GM21381 (cell line): ENCODE results near the gene SHISA6.

Experiments used
- ATAC-seq: cut with Tn5 transposase; IDR thresholded peaks from one replicate; pipeline ENCODE4 v1.9.1; 2021; ENCODE audit warnings: mild to moderate bottlenecking, moderate library complexity; ENCODE audit not compliant: unreplicated experiment

The SHISA6 gene

DNA sequence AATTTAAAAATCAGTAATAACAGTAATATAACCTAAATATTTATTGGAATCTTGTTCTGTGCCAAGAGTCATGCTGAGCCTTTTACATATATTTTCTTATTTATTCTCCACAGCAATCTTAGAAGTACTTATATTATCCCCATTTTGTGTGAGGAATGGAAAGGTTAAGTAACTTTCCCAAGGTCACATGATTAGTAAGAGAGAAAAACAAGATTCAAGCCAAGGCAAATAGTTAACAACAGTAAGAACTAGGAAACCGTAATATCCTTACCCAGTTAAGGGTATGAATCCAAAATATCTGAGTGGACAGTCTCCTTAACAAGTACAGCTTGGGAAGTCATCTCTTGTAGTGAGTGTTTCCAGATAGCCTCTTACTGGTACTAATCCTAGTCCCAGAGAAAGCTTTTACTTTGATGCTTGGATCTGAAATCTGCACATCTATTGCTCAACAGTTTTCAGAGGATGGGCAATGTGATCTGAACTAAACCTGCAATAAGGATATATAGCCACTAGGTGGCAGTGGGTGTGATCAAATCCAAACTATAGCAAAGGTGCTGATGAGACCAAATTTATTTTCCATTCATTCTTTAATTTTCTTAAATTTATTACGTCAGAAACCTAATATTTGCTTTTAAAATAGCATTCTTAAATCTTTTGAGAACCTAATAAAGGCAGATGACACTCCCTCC is 23.3 kb downstream of the SHISA6 start:
- ATAC-seq, result no peak

DNA sequence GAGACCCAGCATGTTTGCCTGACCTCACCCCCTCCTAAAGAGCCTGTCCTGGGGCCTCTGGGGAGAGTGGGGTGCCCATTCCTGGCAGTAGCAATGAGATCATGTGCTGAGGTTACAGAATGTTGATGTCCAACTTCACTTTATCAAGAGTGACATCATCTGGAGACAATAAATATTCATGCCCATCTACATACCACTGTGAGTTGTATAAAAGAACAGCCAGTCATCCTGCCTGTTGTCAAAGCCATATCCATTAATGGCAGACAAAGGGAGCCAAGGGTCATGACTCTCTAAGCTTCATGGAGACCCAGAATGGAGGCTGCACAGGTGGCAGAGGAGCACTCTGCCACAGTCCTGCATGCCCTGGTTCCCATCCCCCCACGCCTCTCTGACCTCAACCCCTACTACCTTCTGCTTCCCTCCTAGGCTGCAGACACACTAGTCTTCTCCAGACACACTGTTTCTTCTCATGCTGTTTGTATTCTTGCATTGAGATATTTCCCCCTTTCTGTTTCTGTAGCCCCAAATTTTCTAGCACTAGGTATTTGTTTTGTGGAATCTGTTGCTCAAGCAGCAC is 27.1 kb downstream of the SHISA6 start:
- ATAC-seq, result no peak

DNA sequence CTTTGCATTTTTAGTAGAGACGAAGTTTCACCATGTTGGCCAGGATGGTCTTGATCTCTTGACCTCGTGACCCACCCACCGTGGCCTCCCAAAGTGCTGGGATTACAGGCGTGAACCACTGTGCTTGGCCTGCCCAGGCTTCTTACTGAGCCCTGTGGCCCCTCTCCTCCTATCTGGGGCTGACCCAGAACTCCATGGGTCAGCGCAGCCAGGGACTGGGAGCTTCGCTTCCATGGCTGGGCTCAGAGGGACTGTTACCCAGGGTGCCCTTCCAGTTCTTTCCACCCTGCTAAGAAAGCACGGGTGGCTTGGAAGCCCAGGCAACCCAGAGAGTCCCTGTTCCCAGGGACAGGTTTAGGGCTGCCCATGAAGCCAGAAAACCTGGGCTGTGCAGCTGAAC is 28.2 kb downstream of the SHISA6 start:
- ATAC-seq, result no peak

DNA sequence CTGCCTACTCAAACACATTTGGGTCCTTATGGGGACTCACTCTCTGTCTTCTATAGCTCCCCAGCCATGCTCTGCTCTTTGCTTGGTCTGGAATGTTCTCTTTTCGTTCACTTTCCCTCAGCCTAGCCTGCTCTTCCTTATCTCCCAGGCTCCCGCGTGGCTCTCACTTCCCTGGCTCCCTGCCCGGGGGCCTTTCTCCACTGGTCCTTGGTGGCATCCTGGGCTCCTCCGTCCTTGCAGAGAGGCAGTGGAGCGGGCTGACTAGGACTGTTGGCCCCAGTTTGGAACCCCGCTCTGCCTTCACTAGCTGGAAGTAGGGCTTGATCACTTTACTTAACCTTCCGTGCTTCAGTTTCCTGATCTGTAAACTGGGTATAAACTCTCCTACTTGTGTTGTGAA is 31.2 kb downstream of the SHISA6 start:
- no peak for ATAC-seq

DNA sequence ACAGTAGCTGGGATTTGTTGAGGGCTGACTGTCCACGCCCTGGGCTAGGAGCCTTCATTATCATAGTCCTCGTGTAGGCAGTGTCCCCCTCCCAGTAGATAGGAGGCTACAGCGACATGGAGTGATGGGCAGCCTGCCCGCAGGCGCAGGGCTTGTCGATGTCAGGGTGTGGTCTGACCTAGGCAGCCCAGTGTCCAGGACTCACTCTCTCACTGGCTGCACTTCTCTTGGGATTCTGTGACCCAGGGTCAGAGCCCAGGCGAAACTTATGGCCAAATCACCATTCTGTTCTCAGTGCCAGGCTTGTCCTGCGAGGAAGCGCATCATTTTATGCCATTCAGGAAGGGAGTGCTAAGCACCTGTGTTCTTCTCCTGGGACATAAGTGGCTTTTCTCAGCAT is 32.6 kb downstream of the SHISA6 start:
- no peak for ATAC-seq

DNA sequence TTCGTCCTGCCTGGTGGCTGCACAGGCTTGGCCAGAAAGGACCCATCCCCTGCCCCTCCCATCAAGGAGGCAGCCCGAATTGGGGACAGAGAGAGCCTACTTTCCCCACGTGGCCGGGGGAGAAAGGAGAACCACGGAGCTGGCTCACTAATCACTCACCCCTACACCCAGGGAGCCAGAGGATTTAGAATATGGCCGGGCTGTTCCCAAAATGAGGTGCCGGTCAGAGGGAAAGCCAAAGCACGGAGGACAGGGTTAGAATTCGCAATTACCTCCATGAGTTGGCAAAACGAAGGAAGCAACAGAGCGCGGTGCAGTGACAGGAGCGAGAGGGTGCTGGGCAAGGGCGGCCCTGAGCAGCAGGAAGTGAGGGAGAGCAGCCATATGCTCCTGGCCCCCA is 33.1 kb downstream of the SHISA6 start:
- ATAC-seq, result no peak

DNA sequence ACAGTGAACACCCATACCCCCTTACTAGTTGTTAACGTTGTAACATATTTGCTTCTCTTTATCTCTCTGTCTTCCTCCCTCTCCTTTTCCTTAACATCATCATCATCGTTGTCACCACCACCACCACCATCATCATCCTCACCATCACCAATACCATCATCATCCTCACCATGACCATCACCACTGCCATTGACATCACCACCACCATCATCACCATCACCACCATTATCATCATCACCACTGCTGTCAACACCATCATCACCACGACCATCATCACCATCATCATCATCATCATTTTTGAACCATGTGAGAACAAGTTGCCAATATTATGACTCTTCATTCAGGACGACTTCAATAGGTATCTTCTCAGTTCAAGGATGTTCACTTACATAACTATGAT is 35.5 kb downstream of the SHISA6 start:
- no peak for ATAC-seq

DNA sequence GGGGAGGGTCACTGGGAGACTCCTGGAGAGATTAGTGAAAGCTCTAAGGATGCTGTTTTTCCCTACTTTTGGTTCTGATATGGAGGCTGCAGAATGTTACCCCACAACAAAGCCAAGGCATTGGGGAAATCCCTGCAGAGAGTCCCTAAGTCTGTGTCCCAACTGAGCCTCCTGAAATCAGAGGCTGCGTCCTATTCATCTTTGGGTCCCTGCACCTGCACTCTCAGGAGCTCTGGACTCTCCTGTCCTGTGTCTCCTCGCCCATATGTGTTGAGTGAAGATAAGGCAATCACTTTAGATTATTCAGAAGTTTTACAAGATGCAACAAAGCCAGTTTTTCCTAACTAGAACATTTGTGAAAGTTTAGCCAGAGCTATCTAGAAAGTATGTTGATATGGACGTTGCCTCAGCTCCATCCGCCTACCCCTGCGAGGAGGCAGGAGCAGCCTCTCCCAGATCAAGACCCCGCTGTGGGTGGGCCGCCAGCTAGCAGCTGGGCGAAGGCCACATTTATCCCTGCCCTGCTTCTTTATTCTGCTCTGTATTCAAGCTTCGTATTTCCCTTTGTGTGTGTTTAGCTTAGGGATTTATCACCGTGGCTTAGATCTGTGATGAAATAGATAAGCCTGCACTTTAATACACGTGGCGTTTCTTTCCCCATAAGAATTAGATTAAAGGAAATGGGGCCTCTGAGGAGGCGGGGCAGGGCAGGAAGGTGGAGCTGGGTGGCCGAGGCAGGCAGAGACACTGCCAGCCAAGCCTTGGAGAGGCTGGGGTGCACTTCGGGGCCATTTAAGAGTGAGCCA is 37.4 kb downstream of the SHISA6 start:
- no peak for ATAC-seq

DNA sequence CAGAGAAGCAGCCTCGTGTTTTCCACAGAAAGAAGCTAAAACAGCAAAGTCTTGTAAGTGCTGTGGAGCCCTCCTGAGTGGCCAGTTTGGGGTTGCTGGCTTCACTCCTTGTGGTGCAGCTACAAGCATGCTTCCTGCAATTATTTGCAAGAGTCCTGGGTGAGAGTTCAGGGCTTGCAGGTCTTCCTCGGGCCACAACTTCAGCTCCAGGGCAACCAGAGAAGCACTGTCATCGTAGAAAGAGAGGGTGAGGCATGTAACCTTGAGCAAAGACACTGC is 37.9 kb downstream of the SHISA6 start:
- ATAC-seq, result no peak

DNA sequence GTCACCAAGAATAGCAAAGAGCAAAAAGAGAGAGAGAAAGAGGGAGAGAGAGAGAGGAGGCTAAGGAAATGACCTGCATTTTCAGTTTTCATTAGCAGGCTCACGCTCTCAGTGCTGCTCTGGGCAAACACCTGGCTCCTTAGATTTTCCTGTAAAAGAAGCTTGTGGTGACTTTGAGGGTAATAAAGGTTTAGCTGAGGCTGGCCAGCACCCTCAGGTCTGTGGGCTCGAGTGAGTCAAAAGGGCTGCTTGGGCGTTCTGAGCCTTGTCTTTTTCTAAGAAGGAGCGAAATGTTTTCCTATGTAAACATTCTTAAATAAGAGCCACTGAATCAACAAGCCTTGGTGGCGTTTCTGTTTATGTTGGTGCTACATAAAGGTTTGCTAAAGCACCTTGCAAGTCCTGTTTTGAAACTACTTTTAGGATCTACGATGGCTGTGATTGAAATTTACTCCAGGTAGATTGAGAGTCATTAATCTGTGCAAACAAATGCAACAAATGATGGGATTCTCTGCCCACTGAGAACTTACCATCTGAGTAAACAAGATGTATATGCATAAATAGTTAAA is 38.8 kb downstream of the SHISA6 start:
- ATAC-seq, result no peak

DNA sequence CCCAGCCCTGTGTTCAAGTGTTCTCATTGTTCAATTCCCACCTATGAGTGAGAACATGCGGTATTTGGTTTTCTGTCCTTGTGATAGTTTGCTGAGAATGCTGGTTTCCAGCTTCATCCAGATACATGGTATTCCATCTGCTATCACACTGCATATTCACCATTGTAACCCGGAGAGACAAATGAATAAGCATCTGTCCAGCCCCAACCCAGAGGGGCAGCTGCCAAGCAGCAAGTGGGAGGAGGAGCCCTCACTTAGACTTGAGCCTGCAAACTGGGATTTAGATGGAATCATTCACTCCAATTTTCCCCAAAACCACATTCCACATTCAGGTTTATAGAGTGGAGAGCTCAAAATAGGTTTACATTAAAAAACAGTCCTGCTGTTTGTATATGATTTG is 41.6 kb downstream of the SHISA6 start:
- no peak for ATAC-seq

DNA sequence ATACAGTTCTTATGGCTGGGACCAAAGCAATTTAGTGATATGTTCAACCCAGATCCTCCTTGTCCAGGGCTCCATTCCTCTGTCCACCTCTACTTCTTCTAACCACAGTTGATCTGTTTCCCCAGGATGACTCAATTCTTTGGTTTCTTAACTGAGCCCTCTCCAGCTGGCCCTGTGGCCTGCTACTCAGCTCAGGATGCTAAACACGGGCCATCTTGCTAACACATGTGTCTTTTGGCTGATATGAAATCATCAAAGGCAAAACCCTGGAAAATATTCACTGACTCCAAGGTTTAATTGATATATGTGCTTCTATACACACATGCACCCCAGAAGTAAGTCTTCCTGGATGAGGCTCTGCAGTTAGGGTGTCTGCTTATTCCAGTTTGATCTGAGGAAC is 43.8 kb downstream of the SHISA6 start:
- ATAC-seq, result no peak

DNA sequence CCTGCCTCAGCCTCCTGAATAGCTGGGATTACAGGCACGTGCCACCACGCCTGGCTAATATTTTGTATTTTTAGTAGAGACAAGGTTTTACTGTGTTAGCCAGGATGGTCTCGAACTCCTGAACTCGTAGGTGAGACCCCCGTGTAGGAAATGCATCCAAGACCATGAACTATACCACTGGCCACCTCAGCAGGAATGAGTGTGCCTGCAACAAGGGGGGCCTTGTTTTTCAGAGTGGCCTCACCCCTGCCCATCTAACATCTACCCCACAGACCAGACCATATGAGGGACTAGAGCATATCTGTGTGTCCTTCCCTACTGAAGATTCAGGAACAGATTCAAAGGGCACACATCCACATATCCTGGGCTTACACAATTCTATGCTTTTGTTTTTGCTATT is 44.9 kb downstream of the SHISA6 start:
- ATAC-seq, result no peak

DNA sequence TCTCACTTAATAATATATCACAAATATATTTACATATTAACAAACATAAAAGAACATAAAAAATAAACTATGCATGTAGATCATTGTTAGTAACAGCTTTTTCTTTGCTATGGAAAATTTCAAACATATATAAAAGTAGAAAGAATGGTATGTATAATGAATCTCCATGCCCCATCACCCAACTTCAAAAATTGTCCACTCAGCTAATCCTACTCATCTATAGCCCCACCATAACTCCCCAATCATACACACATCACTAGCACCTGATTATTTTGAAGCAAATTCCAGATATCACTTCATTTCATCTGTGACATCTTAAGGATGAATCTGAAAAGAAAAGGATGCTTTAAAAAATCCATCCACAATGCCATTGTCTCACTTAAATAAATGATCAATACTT is 46.8 kb downstream of the SHISA6 start:
- no peak for ATAC-seq

DNA sequence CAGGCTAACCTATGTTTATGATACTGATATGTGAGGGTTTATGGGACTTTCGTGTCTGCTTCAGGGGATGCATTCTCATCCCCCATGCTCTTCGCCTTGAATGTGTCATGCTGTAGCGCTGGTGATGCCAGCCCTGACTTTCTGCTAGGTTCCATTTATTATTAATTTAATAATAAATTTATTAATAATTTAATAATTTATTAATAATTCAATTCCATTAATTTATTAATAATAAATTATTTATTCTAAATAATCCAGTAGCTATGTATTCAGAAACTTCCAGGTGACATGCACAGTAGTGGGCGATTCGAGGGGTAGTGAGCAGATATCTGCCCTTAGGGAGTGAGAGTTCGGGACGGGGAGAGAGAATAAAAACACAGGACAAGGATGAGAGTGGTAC is 49.8 kb downstream of the SHISA6 start:
- no peak for ATAC-seq

DNA sequence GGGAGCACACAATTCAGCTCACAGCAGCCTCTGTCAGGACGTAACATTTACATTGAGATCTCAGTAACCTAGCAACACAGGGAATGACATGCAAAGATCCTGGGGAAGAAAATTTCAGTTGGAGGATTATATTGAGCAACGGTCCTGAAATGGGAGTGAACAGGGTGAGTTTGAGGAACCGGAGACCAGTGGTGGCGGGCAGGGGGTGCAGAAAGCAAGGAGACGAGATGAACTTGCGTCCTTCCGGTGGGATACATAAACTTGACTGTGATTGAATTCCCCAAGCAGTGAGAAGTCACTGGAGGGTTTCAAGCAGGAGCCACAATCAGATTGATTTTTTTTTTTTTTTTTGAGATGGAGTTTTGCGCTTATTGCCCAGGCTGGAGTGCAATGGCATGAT is 51.5 kb downstream of the SHISA6 start:
- no peak for ATAC-seq

DNA sequence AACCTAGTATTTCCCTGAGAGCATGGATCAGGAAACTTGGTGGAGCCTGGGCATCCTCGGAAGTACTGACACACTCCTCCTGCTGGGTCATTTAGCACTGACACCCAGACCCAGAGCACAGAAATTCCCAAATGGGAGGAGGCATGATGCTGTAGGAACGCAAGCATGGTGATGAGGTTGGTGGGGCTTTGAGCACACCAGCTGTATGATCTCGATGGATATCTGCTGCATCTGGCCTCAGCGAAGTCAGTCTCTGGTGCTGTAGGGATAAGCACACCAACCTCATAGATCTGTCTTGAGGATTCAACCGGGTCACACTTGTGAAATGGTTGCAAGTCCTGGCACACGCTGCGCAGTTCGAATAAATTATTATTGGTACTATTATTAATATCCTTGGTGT is 52.5 kb downstream of the SHISA6 start:
- no peak for ATAC-seq

DNA sequence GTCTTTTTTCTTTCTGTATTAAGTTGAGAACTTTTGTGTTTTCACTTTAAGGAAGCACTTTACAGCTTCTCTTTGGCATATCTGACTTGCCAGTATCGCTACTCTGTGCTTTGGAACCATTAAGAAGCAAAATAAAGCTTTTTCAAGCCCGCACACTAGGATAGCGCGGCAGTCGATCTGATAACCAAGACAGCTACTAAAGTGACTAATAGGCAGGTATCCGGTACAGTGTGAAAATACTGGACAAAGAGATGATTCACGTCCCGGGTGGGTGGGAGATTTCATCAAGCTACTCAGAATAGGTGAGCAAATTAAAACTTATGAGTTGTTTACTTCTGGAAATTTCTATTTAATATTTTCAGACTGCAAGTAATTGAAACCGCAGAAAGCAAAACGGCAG is 53.8 kb downstream of the SHISA6 start:
- ATAC-seq, result no peak

DNA sequence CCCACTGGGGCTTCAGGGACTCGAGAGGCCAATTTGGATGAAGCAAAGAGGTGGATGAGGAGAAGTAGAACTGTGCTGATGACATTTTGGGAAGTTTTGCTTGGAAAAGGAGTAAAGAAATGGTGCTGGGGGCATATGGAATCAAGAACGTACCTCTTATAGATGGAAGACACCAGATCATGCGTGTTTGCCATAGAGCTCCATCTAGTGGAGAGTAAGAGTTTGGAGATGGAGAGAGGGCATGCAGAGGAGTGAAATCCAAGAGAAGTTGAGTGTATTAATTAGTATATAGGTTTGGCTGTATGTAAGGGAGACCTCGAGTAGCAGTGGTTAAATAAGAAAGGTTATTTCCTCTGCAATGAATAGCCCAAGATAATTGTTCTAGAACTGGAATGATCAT is 56.0 kb downstream of the SHISA6 start:
- ATAC-seq, result no peak

DNA sequence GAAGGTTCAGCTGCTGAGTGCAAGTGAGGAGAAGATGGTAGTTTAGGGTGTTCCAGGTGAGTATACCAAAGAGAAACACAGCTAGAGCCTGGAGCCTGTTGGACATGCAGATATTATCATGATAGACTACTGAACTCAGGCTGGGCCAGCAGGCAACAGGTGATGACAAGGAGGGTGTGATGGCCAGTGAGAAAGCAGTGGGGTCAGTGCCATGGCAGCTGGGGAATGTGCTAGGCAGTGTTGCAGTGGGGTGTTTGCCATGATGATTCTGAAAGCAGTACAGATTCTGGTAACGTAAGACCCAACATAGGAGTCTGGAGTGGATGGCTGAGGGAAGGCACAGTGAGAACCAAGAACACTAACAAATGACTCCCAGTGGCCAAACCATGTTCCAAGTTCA is 57.4 kb downstream of the SHISA6 start:
- ATAC-seq, result no peak

DNA sequence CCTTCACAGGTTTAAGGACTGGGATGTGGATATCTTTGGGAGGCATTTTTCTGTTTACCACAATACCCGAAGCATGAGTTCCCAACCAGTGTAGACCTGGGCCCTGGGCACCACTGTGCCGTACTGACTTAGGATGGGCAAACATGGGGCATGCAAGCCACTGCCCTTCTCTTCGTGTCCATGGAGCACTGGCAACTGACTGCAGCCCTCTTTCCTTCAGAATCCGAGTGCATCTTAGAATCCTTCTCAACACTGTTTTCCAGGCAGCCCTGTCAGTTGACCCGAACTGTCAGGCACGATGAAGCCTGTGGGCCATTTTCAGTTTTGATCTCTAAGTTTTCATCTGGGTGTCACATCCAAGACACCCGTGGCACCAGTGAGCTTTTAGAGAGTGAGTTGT is 59.2 kb downstream of the SHISA6 start:
- no peak for ATAC-seq

DNA sequence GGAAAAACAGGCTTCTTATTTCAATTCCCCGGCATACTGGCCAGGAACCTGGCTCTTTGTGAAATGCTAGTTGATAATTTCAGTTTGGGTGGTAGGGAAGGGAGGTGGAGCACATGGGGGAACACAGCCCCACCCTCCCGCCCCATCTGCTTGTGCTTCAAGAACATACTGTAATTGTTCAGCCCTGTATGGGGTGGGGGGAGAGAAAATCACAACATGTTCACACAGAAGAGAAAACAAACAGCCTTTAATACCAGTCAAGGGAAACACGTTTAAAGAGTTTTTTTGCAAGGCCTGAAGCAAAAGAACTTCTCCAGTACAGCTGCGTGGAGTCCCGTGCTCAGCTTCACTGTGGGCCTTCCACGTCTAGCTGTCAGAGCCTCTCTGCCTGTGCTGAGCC is 59.7 kb downstream of the SHISA6 start:
- no peak for ATAC-seq
